Mesothelial cell of epicardium (in vitro differentiated cells): ENCODE measurements around the gene STK4. TPM values are rescaled to one million over a fixed set of nuclear protein-coding genes. Genes with fewer than 3 reads are reported as not detected.

Experiments
- DNase-seq, 2 experiments: peaks; one replicate each; pipeline ENCODE4 v3.0.0; 2021; ENCODE audit warnings: low spot score in 2 of 2; ENCODE audit not compliant: unreplicated experiment in 2 of 2
- H3K27ac Mint-ChIP-seq: 2 replicates; pipeline ENCODE4 v1.8.0; 2021; ENCODE audit warnings: mixed read lengths
- H3K27me3 Mint-ChIP-seq: 2 replicates; pipeline ENCODE4 v1.8.0; 2021; ENCODE audit warnings: low read depth, mixed read lengths
- H3K36me3 Mint-ChIP-seq: 2 replicates; pipeline ENCODE4 v1.8.0; 2021; ENCODE audit warnings: mixed read lengths
- H3K4me1 Mint-ChIP-seq: 2 replicates; pipeline ENCODE4 v1.8.0; 2021; ENCODE audit warnings: mixed read lengths
- H3K4me3 Mint-ChIP-seq: 2 replicates; pipeline ENCODE4 v1.8.0; 2021; ENCODE audit warnings: mild to moderate bottlenecking, moderate library complexity, mixed read lengths
- H3K9me3 Mint-ChIP-seq: 2 replicates; pipeline ENCODE4 v1.8.0; 2021; ENCODE audit warnings: mixed read lengths
- total RNA-seq: library from RNA; stranded (reverse); gene quantifications from 3 replicates; pipeline ENCODE4 v1.2.1, GENCODE V29; 2021
- TF ChIP-seq, protein P1 (sequence below): fragments of 200-600 bp; sonication (generic); IDR thresholded peaks from one replicate; pipeline ENCODE4 v1.5.0; 2021; ENCODE audit warnings: antibody characterized with exemption; ENCODE audit not compliant: unreplicated experiment

The STK4 gene
- total RNA-seq, 1 donor from 2014 or later: 29.9 TPM

GRCh38 chr20:45085867-45086266 lies 119.6 kb downstream of the STK4 start:
- TF ChIP-seq, protein P1, sequence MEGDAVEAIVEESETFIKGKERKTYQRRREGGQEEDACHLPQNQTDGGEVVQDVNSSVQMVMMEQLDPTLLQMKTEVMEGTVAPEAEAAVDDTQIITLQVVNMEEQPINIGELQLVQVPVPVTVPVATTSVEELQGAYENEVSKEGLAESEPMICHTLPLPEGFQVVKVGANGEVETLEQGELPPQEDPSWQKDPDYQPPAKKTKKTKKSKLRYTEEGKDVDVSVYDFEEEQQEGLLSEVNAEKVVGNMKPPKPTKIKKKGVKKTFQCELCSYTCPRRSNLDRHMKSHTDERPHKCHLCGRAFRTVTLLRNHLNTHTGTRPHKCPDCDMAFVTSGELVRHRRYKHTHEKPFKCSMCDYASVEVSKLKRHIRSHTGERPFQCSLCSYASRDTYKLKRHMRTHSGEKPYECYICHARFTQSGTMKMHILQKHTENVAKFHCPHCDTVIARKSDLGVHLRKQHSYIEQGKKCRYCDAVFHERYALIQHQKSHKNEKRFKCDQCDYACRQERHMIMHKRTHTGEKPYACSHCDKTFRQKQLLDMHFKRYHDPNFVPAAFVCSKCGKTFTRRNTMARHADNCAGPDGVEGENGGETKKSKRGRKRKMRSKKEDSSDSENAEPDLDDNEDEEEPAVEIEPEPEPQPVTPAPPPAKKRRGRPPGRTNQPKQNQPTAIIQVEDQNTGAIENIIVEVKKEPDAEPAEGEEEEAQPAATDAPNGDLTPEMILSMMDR: no peak
- Mint-ChIP-seq H3K36me3 (peaks cover 29% of the 10 kb centered on the region), H3K9me3 (peaks cover 35% of the 10 kb centered on the region), H3K27ac (no peak overlapping the region), H3K27me3 (no peaks in the 10 kb centered on the region), H3K4me3 (no peak overlapping the region), H3K4me1 (peaks cover 6% of the 10 kb centered on the region)
- no peak for DNase-seq

DNA sequence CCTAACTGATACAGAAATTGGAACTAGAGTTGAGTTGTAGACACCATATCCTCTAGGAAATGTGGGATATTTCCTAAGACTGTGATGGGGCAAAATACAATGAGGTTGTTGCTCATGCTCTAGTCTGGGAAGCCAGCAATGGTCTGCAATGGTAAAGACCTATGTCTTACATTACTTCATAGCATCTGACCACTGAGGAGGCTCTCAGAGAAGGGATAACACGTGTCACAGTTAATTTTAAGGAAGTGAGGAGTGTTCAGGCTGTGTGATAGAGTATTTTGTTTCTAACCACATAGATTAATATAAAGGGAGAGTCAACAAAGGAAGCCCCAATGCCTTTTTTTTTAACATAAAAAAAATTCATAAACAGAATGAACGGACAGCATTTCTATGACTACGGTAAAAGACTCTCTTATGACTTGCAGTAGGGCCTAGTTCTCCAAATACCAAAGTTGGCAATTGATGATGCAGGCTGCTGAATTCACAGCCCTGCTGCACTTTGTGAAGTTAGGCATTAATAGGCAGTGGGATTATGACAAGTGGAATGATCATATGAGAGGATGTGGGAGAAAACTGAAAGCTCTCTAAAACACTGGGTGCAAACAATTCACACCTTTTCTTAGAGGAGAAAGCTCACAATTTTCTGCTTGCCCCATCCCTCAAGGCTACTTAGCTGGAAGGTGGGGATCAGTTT lies 120.9 kb downstream of the STK4 start:
- Mint-ChIP-seq H3K36me3 (peaks cover 22% of the 10 kb centered on the region), H3K9me3 (peaks cover 30% of the 10 kb centered on the region), H3K4me1 (peaks cover 6% of the 10 kb centered on the region), H3K27ac (no peak overlapping the region), H3K4me3 (no peak overlapping the region), H3K27me3 (no peaks in the 10 kb centered on the region)
- no peak for DNase-seq
- TF ChIP-seq, protein P1: no peak

GRCh38 chr20:45087814-45088213 lies 121.5 kb downstream of the STK4 start:
- peaks cover 6% of the 10 kb centered on the region for H3K4me1 Mint-ChIP-seq
- no peak overlapping the region for H3K4me3 Mint-ChIP-seq
- H3K9me3 Mint-ChIP-seq: peaks cover 24% of the 10 kb centered on the region
- no peaks in the 10 kb centered on the region for H3K27me3 Mint-ChIP-seq
- TF ChIP-seq, protein P1: no peak
- peaks cover 16% of the 10 kb centered on the region for H3K36me3 Mint-ChIP-seq
- no peak for DNase-seq
- no peak overlapping the region for H3K27ac Mint-ChIP-seq

GRCh38 chr20:45088247-45088646 lies 121.9 kb downstream of the STK4 start:
- no peak for DNase-seq
- Mint-ChIP-seq H3K27ac (no peak overlapping the region), H3K27me3 (no peaks in the 10 kb centered on the region)

DNA sequence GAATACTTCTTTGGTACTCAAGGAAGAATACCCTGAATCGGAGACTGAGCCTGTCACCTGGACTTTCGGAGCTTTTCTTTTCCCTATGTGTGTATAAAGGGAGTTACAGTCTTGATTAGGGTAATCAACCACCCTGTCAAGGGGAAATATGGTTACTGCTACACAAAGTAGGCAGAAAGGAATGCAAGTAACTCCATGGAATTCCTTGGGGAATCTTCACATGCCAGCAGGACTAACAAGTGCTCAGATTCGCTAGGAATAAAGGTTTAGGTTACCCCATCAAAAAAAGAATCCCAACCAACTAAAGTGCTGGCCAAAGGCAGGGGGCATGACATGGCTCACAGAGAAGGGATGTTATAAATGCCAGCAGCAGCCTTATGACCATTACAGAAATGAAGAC lies 124.2 kb downstream of the STK4 start:
- Mint-ChIP-seq H3K4me1 (peaks cover 6% of the 10 kb centered on the region), H3K27ac (no peak overlapping the region), H3K36me3 (peaks cover 7% of the 10 kb centered on the region), H3K9me3 (peaks cover 12% of the 10 kb centered on the region), H3K27me3 (no peaks in the 10 kb centered on the region), H3K4me3 (no peak overlapping the region)
- TF ChIP-seq, protein P1: no peak
- DNase-seq: no peak

More at GRCh38 chr20:45088247-45088646, 121.9 kb downstream of the STK4 start:
- peaks cover 20% of the 10 kb centered on the region for H3K9me3 Mint-ChIP-seq
- H3K4me3 Mint-ChIP-seq: no peak overlapping the region
- TF ChIP-seq, protein P1: no peak
- H3K4me1 Mint-ChIP-seq: peaks cover 6% of the 10 kb centered on the region
- peaks cover 13% of the 10 kb centered on the region for H3K36me3 Mint-ChIP-seq

- H3K4me3 Mint-ChIP-seq: no peak overlapping the region
- no peak overlapping the region for H3K27ac Mint-ChIP-seq
- DNase-seq: no peak
- peaks cover 3% of the 10 kb centered on the region for H3K36me3 Mint-ChIP-seq
- peaks cover 6% of the 10 kb centered on the region for H3K4me1 Mint-ChIP-seq
- TF ChIP-seq, protein P1: no peak
- H3K9me3 Mint-ChIP-seq: peaks cover 4% of the 10 kb centered on the region
- H3K27me3 Mint-ChIP-seq: peaks cover 6% of the 10 kb centered on the region
These were observed 125.1 kb downstream of the STK4 start for GRCh38 chr20:45091366-45091765.
